Fibroblast of lung (primary cell): ENCODE data around the gene MYPN.

ENCODE experiments used
- CTCF ChIP-seq, 2 donors: IDR thresholded peaks in 1 of 2; conservative IDR thresholded peaks in 1 of 2; 1 replicate in 1 of 2; 2 replicates in 1 of 2; pipeline ENCODE4 v1.5.1; 2011 to 2012; ENCODE audit warnings: low read length in 2 of 2, control low read depth in 1 of 2, inconsistent platforms in 1 of 2, low read depth in 1 of 2, mild to moderate bottlenecking in 1 of 2
- EZH2 ChIP-seq: IDR thresholded peaks from 2 replicates; pipeline ENCODE4 v1.5.1; 2012; ENCODE audit warnings: low read length, control low read depth, mild to moderate bottlenecking; ENCODE audit errors: missing control alignments

GRCh38 chr10:68222391-68222790 lies 113.1 kb downstream of the MYPN start:
- no peak for TF ChIP-seq CTCF (conservative IDR thresholded peaks at IDR 0.05 in 1 of 2, IDR thresholded peaks at IDR 0.05 in 1 of 2; ENCODE audit: low read depth in 1 of 2, low read length in 2 of 2)
- no peak for TF ChIP-seq EZH2
